Measurements from ENCODE around the gene ABL2. TPM values are rescaled to one million over a fixed set of nuclear protein-coding genes. Genes with fewer than 3 reads are reported as not detected.

Gene ABL2
- total and polyA plus RNA-seq, 2 donors (not counting 3 experiments of a cell fraction or from before 2014, with no cell fraction given): 41.8 to 158 TPM

DNA sequence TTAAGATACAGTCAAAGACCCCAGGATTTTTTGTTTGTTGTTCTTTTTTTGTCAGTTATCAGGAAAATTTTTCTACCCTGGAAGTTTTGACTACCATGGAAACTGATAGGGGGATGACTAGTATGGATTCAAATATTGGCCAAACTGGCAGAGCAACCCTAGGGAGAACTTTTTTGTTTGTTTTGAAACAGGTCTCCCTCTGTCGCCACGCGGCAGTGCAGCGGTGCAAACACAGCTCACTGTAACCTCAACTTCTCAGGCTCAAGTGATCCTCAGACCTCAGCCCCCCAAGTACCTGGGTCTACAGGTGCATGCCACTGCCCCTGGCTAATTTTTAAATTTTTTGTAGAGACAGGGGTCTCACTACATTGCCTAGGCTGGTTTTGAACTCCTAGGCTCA is 101.0 kb downstream of the ABL2 start:
- H3K79me2 ChIP-seq (ENCODE audit: control insufficient read depth, insufficient read depth, low read length): peaks cover 92% of the 10 kb centered on the region
- intact Hi-C loops (cut with micrococcal nuclease) (no loop called here), dilution Hi-C loops (cut with MboI; ENCODE audit: extremely low pct_ligation_motif_present, low sequenced_read_pairs) (no loop called here)
- H3K4me3 ChIP-seq (replicated peaks in 1 of 3; ENCODE audit: insufficient read depth in 1 of 3, low read depth in 1 of 3, low read length in 3 of 3): no peak overlapping the region
- POLR2A ChIA-PET: interaction anchor here (0.9 to 1.0 kb wide), 2 partner anchors 11 to 13 kb away, joined by 3 read pairs; no protein-coding TSS in a partner anchor
- H3K9me3 ChIP-seq (replicated peaks; ENCODE audit: control insufficient read depth, insufficient read depth, low read length): no peaks in the 10 kb centered on the region
- no peaks in the 10 kb centered on the region for H3K27me3 ChIP-seq (ENCODE audit: control insufficient read depth in 2 of 2, insufficient read depth in 2 of 2, low read length in 2 of 2)
- BruUV-seq (replicated peaks): TSS peak; percentile 1
- H3K9ac ChIP-seq (replicated peaks; ENCODE audit: extremely low read depth, insufficient read depth, low read length): peak overlapping the region; percentile 35
- peaks cover 60% of the 10 kb centered on the region for H3K4me1 ChIP-seq (ENCODE audit: control insufficient read depth, extremely low read depth, insufficient read depth, low read length)
- CTCF ChIA-PET: interaction anchor here (0.9 to 1.5 kb wide), 2 partner anchors 13 to 66 kb away, joined by 3 to 4 read pairs; no protein-coding TSS in a partner anchor
- peak overlapping the region; percentile 12 for H3K4me2 ChIP-seq (ENCODE audit: insufficient read depth, low read length)
- no peaks in the 10 kb centered on the region for H3K9me1 ChIP-seq (replicated peaks; ENCODE audit: control insufficient read depth, extremely low read depth, insufficient read depth, low read length)
- H4K20me1 ChIP-seq (replicated peaks; ENCODE audit: control insufficient read depth, extremely low read depth, insufficient read depth, low read length): peaks cover 21% of the 10 kb centered on the region
- TF ChIP-seq JUN (IDR thresholded peaks at IDR 0.05; ENCODE audit: borderline replicate concordance, insufficient read depth, insufficient read length, low read depth): no peak
- TF ChIP-seq EZH2 (IDR thresholded peaks at IDR 0.05; ENCODE audit: borderline replicate concordance, low read depth, low read length, severe bottlenecking): no peak
- no peak for TF ChIP-seq POLR2AphosphoS5 (IDR thresholded peaks at IDR 0.05; ENCODE audit: insufficient read depth, low read depth, low read length)
- TF ChIP-seq, protein P1, sequence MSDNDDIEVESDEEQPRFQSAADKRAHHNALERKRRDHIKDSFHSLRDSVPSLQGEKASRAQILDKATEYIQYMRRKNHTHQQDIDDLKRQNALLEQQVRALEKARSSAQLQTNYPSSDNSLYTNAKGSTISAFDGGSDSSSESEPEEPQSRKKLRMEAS (IDR thresholded peaks at IDR 0.05; ENCODE audit: insufficient read depth, insufficient read length): no peak
- TF ChIP-seq POLR2A (IDR thresholded peaks at IDR 0.05; ENCODE audit: low read depth, low read length): no peak
- TF ChIP-seq, protein P2, sequence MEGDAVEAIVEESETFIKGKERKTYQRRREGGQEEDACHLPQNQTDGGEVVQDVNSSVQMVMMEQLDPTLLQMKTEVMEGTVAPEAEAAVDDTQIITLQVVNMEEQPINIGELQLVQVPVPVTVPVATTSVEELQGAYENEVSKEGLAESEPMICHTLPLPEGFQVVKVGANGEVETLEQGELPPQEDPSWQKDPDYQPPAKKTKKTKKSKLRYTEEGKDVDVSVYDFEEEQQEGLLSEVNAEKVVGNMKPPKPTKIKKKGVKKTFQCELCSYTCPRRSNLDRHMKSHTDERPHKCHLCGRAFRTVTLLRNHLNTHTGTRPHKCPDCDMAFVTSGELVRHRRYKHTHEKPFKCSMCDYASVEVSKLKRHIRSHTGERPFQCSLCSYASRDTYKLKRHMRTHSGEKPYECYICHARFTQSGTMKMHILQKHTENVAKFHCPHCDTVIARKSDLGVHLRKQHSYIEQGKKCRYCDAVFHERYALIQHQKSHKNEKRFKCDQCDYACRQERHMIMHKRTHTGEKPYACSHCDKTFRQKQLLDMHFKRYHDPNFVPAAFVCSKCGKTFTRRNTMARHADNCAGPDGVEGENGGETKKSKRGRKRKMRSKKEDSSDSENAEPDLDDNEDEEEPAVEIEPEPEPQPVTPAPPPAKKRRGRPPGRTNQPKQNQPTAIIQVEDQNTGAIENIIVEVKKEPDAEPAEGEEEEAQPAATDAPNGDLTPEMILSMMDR (IDR thresholded peaks at IDR 0.05; ENCODE audit: extremely low read depth in 1 of 2, insufficient read depth in 1 of 2, low read depth in 1 of 2, low read length in 2 of 2): no peak
- TF ChIP-seq MYC (IDR thresholded peaks at IDR 0.05; ENCODE audit: low read depth, low read length): no peak
- TF ChIP-seq FOS (IDR thresholded peaks at IDR 0.05; ENCODE audit: borderline replicate concordance, insufficient read depth, low read length): no peak
- no peak for TF ChIP-seq GATA2 (IDR thresholded peaks at IDR 0.05; ENCODE audit: insufficient read depth, insufficient read length, low read depth, low read length)
- no peak overlapping the region for H2AFZ ChIP-seq (ENCODE audit: low read depth, low read length)
- peaks cover 12 to 35% of the 10 kb centered on the region in 2 experiments for H3K36me3 ChIP-seq (ENCODE audit: control insufficient read depth in 2 of 2, extremely low read depth in 1 of 2, insufficient read depth in 2 of 2, low read length in 2 of 2)
- no peak for FAIRE-seq
- H3K27ac ChIP-seq (ENCODE audit: insufficient read depth, low read depth, low read length): peak overlapping the region; percentile 85
- no peak for DNase-seq (ENCODE audit: low read depth, low spot score)

Measured in endothelial cell of umbilical vein (primary cell).